ENCODE measurements around the gene EMILIN1.
"Not testable (repeated sequence)": the region's sequence is repeated elsewhere in the genome, so short reads cannot be mapped to it uniquely, and the experiment has no call there.

The EMILIN1 gene

DNA sequence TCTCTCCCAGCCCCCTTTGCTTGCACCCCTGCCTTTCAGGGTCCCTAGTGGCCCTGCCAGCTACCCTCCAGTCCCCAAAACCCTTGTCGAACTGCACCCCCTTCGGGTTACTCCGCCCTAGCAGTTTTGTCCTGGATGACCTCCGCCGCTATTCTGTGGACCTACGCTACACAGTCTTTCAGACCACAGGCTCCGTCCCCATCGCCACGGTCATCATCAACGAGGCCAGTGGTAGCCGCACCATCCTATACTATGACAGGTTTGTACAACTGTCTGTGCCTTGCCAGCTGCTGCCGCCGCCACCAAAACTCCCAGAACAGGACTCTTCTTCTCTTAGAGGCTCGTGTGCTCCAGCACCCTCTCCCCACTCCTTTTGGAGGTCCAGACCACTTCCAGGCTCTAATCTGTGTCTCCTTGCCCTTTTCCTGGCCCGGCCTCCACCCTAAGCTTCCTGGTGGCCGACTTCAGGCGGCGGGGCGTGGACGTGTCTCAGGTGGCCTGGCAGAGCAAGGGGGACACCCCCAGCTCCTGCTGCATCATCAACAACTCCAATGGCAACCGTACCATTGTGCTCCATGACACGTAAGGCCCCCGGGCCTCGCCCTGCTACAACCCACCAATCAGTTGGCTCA is 16.1 kb downstream of the EMILIN1 start:
- DNase-seq (ENCODE audit: low spot score), result no peak

DNA sequence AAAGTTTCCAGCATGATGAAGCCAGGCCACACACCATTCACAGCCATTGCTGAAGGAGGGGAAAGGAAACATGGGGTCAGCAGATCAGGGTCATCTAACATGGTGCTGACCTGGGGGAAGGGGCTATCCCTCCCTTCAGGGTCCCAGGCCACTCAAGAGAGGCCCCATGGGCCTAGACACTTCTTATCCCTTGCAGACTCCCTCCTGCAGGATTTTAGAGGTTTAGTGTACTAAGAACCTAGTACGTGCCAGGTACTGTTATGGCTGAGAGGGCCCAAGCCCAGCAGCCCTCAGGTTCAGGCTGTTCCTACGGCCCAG is 17.0 kb downstream of the EMILIN1 start:
- no peak for DNase-seq (ENCODE audit: low spot score)

DNA sequence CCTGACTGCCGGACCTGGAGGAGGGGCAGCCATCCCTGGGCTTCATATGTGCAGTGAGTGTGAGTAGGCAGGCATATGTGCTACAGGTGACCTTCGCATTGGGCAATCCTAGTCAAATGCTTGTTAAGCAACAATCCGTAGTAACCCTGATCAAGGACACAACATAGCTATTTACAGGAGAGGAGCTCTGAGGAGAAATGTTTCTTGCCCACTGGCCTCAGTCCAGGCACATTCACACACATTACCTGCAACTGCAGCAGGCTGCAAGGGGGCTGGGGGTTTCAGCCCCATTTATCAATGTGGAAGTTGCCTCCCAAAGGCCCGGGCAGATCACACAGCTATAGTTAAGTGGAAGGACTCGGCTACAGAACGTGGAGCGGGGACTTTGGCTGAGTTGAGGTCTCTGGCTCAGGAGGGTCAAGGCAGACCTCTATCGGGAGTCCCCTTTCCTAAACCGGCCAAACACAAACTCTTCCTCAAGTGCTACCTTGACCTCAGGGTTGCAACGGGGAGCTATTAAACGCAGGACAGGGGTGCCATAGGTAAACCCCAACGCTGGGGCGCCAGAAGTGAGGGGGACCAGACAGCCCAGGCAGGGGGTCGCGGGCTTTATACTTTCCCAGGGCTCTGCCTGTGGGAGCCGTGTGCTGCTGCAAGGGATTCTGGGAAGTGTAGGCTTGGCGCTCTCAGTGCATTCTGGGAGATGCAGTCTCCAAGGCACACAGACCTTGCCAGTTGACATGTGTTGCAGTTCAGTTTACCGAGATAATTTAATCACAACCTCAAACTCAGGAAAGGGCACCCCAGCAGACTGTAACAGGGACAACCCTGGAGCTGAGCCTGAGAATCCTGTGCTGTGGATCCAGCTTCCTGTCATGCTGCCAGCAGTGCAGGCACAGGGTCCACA is 17.6 kb downstream of the EMILIN1 start:
- DNase-seq (ENCODE audit: low spot score), result peak; percentile 73

DNA sequence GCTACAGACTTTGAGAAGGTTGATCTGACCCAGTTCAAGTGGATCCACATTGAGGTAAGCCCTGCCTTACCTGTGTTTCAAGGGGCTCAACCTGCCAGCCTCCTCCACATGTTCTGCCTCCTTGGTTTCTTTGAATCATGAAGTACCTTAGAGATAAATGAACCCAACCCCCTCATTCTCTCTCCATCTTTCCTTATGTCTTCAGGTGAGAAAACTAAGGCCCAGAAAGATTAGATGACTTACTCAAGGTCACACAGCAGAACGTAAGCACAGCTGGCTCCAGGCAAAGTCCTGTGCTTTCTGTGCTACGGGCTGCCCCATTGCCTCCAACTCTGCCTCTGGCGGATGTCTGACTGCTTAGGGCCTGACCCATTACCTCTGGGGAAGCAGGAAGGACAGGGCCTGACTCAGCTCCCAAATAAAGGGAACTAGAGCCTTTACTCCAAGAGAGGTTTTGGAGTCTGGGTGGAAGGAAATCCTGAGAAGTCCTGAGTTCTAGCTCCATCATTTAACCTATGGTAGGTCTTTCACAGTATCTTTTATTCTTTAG is 18.4 kb downstream of the EMILIN1 start:
- DNase-seq (ENCODE audit: low spot score), result no peak

DNA sequence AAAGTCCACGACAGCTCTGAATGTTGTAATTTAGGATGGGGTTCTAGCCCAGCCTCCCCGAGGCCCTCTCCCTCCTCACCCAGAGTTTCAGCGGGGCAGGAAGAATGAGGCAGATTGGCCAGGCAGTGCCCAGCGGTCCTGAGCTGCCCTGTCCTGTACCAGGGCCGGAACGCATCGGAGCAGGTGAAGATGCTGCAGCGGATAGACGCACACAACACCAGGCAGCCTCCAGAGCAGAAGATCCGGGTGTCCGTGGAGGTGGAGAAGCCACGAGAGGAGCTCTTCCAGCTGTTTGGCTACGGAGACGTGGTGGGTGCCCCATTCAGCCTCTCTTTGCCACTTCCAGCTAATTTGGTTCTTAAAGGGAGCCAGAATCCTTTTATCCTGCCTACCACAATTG is 18.9 kb downstream of the EMILIN1 start:
- no peak for DNase-seq (ENCODE audit: low spot score)

DNA sequence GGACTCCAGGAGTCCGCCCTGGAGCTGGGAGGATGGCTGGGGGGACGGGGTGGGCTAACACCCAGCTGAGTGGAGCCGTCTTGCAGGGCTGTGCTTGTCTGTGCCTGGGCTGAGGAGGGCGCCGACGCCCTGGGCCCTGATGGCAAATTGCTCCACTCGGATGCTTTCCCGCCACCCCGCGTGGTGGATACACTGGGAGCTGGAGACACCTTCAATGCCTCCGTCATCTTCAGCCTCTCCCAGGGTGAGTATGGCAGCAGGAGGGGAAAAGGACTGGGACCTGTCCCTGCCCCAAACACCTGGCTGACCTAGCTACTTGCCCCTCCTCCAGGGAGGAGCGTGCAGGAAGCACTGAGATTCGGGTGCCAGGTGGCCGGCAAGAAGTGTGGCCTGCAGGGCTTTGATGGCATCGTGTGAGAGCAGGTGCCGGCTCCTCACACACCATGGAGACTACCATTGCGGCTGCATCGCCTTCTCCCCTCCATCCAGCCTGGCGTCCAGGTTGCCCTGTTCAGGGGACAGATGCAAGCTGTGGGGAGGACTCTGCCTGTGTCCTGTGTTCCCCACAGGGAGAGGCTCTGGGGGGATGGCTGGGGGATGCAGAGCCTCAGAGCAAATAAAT is 21.0 kb downstream of the EMILIN1 start:
- no peak for DNase-seq (ENCODE audit: low spot score)

- DNase-seq (ENCODE audit: low spot score), result no peak
These were observed 21.6 kb downstream of the EMILIN1 start for GRCh38 chr2:27100036-27100435.

DNA sequence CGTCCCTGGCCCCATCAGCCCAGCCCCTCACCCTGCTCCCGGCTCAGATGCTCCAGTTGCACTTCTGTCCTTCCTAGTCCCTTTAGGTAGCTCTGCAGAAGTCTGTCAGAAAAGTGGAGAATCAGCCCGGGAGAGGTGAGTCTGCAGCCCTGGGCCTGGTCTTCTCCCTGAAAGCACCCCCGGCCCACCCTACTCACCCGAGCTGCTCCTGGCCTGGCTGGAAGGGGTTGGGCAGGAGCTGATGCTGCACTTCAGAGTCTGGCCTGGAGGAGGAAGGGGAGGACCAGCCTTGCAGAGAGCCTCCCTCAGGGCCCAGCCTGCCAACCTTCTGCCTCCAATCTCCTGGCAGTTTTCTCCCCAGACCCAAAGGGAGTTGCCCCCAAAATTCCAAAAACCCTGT is 23.9 kb downstream of the EMILIN1 start:
- no peak for DNase-seq (ENCODE audit: low spot score)

DNA sequence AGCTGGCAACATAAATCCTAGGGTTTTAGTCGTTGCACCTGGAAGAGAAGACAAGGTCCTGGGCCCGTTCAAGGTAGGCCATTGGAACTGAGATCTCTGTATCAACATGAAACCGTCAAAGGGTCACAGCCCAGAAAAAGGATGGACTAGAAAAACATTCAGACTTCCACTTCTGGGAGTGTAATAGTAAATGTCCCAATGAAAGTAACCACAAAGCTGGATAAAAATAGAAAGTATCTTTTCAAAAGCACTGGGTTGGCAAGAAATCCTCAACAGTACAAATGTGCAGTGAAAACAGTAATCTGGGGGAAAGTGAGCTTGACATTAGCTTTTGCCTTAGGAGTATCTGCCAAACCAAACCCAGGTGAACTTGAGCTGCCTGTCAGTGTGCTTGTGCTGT is 27.6 kb downstream of the EMILIN1 start:
- no peak for DNase-seq (ENCODE audit: low spot score)

DNA sequence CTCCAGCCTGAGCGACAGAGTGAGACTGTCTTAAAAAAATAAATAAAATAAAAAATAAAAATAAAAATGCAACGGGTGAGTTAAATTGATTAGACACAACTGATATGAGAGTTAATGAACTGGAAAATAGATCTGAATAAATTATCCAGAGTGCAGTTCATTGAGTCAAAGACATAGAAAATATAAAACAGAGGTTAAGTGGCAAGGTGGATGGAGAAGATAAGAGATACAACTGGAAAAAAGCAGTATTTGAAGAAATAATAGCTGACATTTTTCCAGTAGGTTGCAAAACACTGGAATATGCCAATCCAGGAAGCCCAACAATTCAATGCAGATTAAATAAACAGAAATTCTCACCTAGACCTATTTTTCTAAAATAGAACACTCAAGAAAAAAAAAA is 29.8 kb downstream of the EMILIN1 start:
- DNase-seq (ENCODE audit: low spot score), result no peak

GRCh38 chr2:27109083-27109482 is 30.7 kb downstream of the EMILIN1 start:
- no peak for DNase-seq (ENCODE audit: low spot score)

GRCh38 chr2:27110603-27111352 is 32.4 kb downstream of the EMILIN1 start:
- DNase-seq (ENCODE audit: low spot score), result not testable (repeated sequence)

GRCh38 chr2:27111392-27112078 is 33.1 kb downstream of the EMILIN1 start:
- DNase-seq (ENCODE audit: low spot score), result not testable (repeated sequence)

- DNase-seq (ENCODE audit: low spot score), result no peak
These were observed 37.1 kb downstream of the EMILIN1 start for GRCh38 chr2:27115519-27115918.

DNA sequence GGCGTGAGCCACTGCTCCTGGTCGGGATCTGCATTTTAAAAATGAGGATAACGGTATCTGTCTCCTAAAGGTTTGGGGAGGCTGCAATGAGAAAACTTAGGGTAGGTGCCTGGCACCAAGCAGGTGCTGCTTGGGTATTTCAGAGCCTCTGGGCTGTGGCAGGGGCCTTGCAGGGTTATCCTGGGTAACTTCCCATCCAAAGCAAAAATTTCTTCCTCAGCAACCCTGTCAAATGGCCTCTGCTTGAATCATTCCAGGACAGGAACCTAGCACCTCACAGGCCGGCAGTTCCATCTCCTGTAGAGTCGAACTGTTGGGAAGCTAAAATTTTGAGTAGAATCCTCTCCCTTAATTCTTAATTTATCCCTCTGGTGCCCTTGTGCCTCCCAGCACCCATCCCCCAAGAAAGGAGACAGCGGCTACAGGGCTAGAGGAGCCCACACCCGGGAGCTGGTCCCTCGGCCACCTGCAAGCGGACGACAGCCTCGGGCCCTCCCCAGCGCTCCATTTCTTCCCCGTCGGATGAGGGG is 39.6 kb downstream of the EMILIN1 start:
- no peak for DNase-seq (ENCODE audit: low spot score)

DNA sequence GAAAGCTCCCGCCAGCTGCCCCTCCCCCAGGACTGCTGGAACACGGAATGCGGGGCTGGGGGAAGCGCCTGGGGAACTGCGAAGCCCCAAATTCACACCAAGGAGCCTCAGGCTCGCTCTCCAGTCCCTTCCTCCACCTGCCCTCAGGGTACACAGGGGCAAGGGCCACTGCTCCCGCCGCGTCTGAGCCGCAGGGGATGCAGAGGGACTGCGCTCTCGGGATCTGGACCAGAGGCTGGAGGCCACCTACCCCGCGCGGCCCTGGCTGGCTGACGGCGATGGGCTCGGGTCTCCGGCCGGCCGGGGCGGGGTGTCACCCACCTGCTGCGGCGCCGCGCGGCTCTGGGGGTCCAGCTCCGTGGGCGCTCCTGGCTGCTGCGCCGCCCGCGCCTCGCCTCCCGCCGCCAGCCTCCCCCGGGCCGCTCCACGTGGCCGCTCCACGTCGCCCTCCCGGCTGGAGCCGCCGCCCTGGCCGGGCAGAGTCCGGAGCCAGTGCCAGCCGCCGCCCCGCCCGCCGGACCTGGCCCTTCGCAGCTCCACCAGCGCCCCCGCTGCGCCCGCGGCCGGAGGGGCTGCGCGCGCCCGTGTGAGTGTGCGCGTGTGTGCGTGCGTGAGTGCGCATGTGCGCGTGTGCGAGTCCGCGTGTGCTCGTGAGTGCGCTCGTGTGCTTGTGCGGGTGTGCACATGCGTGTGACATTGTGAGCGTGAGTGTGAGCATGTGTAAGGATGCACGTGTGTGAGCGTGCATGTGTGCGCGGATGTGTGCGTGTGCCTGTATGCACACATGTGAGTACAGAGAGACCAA is 40.3 kb downstream of the EMILIN1 start, which contains the start of gene CGREF1:
Gene CGREF1, minus strand, starts transcription at position 604 of the 805 bp plus-strand sequence. CDS start 14,762 bp downstream, outside the sequence.
- DNase-seq (ENCODE audit: low spot score), result no peak

GRCh38 chr2:27119330-27119670 is 40.9 kb downstream of the EMILIN1 start:
- DNase-seq (ENCODE audit: low spot score), result not testable (repeated sequence)

DNA sequence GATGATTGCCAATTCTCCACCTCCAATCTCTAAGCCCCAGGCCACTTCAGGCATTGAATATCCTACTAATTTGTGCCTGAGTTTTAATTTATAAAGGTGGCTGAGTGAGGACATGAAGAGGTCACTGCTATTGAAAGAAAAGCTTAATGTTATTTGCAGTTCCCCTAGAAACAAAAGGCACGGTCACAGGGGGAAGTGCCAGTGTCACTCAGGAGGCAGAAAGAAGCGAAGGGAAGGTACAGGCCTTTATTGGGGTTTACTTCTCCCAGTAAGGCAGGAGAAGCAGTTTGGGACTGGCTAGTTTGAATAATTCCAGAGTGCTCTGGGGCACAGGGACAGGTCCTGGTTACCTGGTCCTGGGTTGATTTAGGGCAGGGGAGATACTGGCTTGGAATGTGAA is 43.5 kb downstream of the EMILIN1 start:
- DNase-seq (ENCODE audit: low spot score), result no peak

GRCh38 chr2:27122791-27123190 is 44.4 kb downstream of the EMILIN1 start:
- no peak for DNase-seq (ENCODE audit: low spot score)
